ENCODE data around the gene ZNF705A. TPM values are rescaled to one million over a fixed set of nuclear protein-coding genes. Genes with fewer than 3 reads are reported as not detected.
"Not testable (repeated sequence)": the region's sequence is repeated elsewhere in the genome, so short reads cannot be mapped to it uniquely, and the experiment has no call there.

The ZNF705A gene
- total RNA-seq, 1 donor from 2014 or later: not detected

DNA sequence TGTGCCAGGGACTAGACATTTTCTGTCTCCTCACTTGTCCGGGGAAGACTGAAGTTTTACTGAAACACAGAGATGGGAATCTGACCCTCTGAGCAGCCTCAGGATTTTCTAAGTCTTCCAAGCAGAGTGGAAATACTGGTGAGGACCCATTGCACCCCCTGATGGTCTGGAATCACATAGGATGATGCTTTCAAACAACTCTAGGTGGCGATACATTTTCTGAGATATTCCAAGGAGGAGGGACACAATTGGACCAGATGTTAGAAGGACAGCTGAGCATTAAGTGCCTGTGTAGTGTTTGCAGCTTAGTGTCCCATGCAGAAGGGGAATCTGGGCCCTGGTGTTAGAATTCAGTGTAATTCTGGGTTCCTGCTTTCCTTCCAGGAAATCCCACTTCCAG lies 31.3 kb downstream of the ZNF705A start:
- not testable (repeated sequence) for H3K36me3 ChIP-seq (ENCODE audit: insufficient read depth, low read length); H3K27me3 Mint-ChIP-seq (ENCODE audit: low read depth, unreplicated experiment); H4K20me1 ChIP-seq (ENCODE audit: insufficient read depth, low read length); H3K9me3 ChIP-seq (ENCODE audit: insufficient read depth, low read depth, low read length); H3K4me2 ChIP-seq (ENCODE audit: low read length); H2AFZ ChIP-seq (ENCODE audit: low read depth, low read length); DNase-seq (ENCODE audit: low read depth); H3K4me1 ChIP-seq (ENCODE audit: insufficient read depth, low read length); H3K9me3 Mint-ChIP-seq (ENCODE audit: unreplicated experiment); FAIRE-seq; H3K27ac Mint-ChIP-seq (ENCODE audit: unreplicated experiment); H3K36me3 Mint-ChIP-seq (ENCODE audit: low read depth, unreplicated experiment); H3K27me3 ChIP-seq (ENCODE audit: insufficient read depth, low read length); H3K4me3 Mint-ChIP-seq (ENCODE audit: unreplicated experiment); H3K4me3 ChIP-seq (ENCODE audit: insufficient read depth, low read depth, low read length); H3K79me2 ChIP-seq (ENCODE audit: insufficient read depth, low read length); H3K9ac ChIP-seq (ENCODE audit: low read length); H3K4me1 Mint-ChIP-seq (ENCODE audit: low read depth, unreplicated experiment); H3K27ac ChIP-seq (ENCODE audit: low read depth, low read length)

DNA sequence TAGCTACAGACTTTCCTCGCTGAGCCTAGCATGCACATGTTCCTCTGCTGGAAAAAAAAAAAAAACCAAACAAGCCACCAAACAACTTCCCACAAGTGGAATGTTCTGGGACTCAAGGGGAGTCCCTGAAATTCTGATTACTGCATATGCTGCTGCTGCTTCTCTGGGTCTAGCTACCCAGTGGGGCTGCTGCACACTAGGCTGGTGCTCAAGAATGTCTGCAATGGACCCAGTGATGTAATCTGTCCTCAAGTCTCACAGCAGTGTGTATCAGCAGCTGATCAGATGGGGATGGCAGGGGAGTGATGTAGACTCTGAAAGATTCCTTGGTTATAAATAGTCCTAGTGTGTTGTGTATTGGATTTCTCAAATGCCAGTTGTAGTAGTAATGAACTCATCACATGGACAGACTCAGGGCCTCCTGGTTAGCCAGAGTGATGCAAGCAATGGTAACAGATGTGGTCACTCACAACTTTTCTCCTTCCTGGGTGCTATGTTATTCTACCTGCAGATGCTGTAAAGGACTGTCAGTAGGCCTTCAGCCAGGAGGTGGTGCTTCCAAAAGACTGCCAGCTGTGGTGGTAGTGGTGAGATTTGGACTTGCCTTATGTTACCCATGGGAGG lies 41.0 kb downstream of the ZNF705A start:
- not testable (repeated sequence) for H3K9me3 Mint-ChIP-seq (ENCODE audit: unreplicated experiment); H3K36me3 ChIP-seq (ENCODE audit: insufficient read depth, low read length); H2AFZ ChIP-seq (ENCODE audit: low read depth, low read length); H3K4me3 ChIP-seq (ENCODE audit: insufficient read depth, low read depth, low read length); H3K79me2 ChIP-seq (ENCODE audit: insufficient read depth, low read length); H4K20me1 ChIP-seq (ENCODE audit: insufficient read depth, low read length); H3K9me3 ChIP-seq (ENCODE audit: insufficient read depth, low read depth, low read length); H3K27me3 Mint-ChIP-seq (ENCODE audit: low read depth, unreplicated experiment); FAIRE-seq; H3K27me3 ChIP-seq (ENCODE audit: insufficient read depth, low read length); H3K27ac ChIP-seq (ENCODE audit: low read depth, low read length); H3K9ac ChIP-seq (ENCODE audit: low read length); H3K36me3 Mint-ChIP-seq (ENCODE audit: low read depth, unreplicated experiment); H3K4me1 ChIP-seq (ENCODE audit: insufficient read depth, low read length); H3K4me2 ChIP-seq (ENCODE audit: low read length)
- H3K27ac Mint-ChIP-seq (ENCODE audit: unreplicated experiment): peak overlapping the region; percentile 99
- peaks cover 11% of the 10 kb centered on the region for H3K4me1 Mint-ChIP-seq (ENCODE audit: low read depth, unreplicated experiment)
- H3K4me3 Mint-ChIP-seq (ENCODE audit: unreplicated experiment): peak overlapping the region; percentile 54
- DNase-seq (ENCODE audit: low read depth): peak; percentile 54

DNA sequence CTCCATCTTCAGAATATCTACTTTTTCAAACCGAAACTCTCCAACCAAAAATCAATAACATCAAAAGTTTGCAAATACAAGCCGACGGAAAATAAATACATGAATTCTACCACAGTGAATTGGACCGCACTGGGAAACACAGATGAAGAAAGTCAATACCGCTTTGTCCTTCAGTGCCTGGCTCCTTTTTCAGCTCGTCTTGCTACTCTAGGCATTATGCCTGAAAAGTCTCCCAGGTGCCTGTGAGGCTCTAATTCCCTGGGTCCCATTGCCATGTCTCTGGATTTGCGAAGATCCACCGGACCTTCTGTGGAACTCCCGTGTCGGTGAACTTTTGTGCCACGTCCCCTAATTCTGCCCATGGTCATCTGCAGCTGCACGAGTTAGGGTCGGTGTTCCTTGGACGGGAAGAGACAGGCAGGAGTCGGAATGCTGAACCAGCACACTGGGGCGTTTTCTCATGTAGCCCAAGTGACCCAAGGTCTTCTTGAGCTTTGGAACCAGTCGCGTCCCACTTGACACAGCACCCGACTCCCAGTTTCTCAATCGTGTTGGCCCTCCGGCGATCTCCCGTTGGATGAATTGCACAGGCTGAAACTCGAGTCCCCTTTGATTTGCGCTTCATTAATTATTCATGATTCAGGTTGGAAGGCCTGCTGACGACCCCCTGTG lies 62.0 kb downstream of the ZNF705A start:
- H3K4me1 Mint-ChIP-seq (ENCODE audit: low read depth, unreplicated experiment); H3K9ac ChIP-seq (ENCODE audit: low read length); H3K4me2 ChIP-seq (ENCODE audit: low read length); H3K27ac ChIP-seq (ENCODE audit: low read depth, low read length); H3K4me3 ChIP-seq (ENCODE audit: insufficient read depth, low read depth, low read length); H2AFZ ChIP-seq (ENCODE audit: low read depth, low read length); H3K27me3 ChIP-seq (ENCODE audit: insufficient read depth, low read length); H3K79me2 ChIP-seq (ENCODE audit: insufficient read depth, low read length); H3K36me3 ChIP-seq (ENCODE audit: insufficient read depth, low read length); DNase-seq (ENCODE audit: low read depth); FAIRE-seq; H3K27ac Mint-ChIP-seq (ENCODE audit: unreplicated experiment); H3K4me3 Mint-ChIP-seq (ENCODE audit: unreplicated experiment); H3K9me3 Mint-ChIP-seq (ENCODE audit: unreplicated experiment); H4K20me1 ChIP-seq (ENCODE audit: insufficient read depth, low read length); H3K36me3 Mint-ChIP-seq (ENCODE audit: low read depth, unreplicated experiment); H3K9me3 ChIP-seq (ENCODE audit: insufficient read depth, low read depth, low read length); H3K27me3 Mint-ChIP-seq (ENCODE audit: low read depth, unreplicated experiment); H3K4me1 ChIP-seq (ENCODE audit: insufficient read depth, low read length): not testable (repeated sequence)

DNA sequence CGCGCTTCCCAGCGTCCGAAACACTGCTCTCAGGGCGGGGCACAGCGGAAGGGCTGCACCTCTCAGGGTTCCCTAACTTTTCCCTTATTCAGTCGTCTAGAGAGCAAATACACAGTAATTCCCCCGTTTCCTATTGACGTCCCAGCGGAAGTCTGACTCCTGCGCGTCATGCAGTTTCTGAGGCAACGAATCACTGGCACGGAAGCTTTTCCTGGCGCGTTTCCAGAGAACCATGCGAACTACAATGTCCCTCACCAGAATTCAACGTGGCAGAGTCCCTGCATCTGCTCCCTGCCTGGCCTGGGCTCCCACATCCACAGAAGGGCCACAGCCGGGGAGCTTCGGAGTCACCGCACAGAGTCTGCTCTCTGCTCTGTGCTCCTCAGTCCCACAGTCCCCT lies 64.6 kb downstream of the ZNF705A start:
- H4K20me1 ChIP-seq (ENCODE audit: insufficient read depth, low read length); DNase-seq (ENCODE audit: low read depth); H2AFZ ChIP-seq (ENCODE audit: low read depth, low read length); H3K4me2 ChIP-seq (ENCODE audit: low read length); H3K27me3 Mint-ChIP-seq (ENCODE audit: low read depth, unreplicated experiment); H3K27ac Mint-ChIP-seq (ENCODE audit: unreplicated experiment); H3K36me3 Mint-ChIP-seq (ENCODE audit: low read depth, unreplicated experiment); FAIRE-seq; H3K36me3 ChIP-seq (ENCODE audit: insufficient read depth, low read length); H3K4me1 Mint-ChIP-seq (ENCODE audit: low read depth, unreplicated experiment); H3K27me3 ChIP-seq (ENCODE audit: insufficient read depth, low read length); H3K9me3 ChIP-seq (ENCODE audit: insufficient read depth, low read depth, low read length); H3K4me1 ChIP-seq (ENCODE audit: insufficient read depth, low read length); H3K27ac ChIP-seq (ENCODE audit: low read depth, low read length); H3K4me3 ChIP-seq (ENCODE audit: insufficient read depth, low read depth, low read length); H3K9ac ChIP-seq (ENCODE audit: low read length); H3K4me3 Mint-ChIP-seq (ENCODE audit: unreplicated experiment); H3K79me2 ChIP-seq (ENCODE audit: insufficient read depth, low read length): not testable (repeated sequence)
- H3K9me3 Mint-ChIP-seq (ENCODE audit: unreplicated experiment): peaks cover 12% of the 10 kb centered on the region

DNA sequence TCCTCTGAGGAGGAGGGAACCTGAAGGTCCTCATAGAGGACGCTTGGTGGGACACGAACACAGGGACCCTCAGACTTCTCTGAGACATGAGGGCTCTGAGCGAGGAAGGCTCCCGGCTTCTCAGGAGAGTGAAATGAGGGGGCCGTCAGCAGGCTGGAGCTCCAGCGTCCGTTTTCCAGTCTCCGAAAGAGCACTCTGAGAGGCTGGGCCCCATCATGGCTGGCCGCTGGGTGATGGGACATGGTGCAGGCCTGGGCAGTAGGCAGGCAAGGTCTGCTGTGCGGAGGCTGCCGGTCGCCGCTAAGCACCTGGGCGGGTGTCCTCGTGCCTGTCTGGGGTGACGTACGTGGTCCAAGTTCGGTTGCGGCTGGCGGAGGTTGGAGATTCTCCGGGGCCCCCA lies 65.0 kb downstream of the ZNF705A start:
- not testable (repeated sequence) for FAIRE-seq; H2AFZ ChIP-seq (ENCODE audit: low read depth, low read length)

DNA sequence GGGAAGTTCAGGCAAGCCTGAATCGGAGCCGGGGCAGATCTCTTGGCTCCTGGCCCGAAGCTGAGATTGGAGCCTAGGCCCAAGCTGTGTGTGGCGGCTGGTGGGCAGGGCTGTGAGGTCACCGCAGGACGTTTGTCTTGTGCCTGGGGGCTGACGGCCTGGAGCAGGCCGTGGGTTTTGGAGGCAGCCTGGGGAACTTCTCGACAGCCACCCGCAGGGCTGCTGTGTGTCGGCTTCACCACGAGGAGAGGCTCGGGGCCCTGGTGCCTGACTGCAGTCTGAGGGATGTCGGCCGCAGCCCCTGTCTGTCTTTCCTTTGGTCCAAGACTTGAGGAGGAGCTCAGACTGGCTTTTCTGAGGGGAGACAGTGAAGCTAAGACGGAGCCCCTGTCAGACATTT lies 65.5 kb downstream of the ZNF705A start:
- not testable (repeated sequence) for H3K36me3 ChIP-seq (ENCODE audit: insufficient read depth, low read length); H3K4me3 Mint-ChIP-seq (ENCODE audit: unreplicated experiment); H3K27me3 Mint-ChIP-seq (ENCODE audit: low read depth, unreplicated experiment); H3K4me2 ChIP-seq (ENCODE audit: low read length); H3K27me3 ChIP-seq (ENCODE audit: insufficient read depth, low read length); H2AFZ ChIP-seq (ENCODE audit: low read depth, low read length); H3K4me1 ChIP-seq (ENCODE audit: insufficient read depth, low read length); H3K79me2 ChIP-seq (ENCODE audit: insufficient read depth, low read length); H3K36me3 Mint-ChIP-seq (ENCODE audit: low read depth, unreplicated experiment); H3K27ac ChIP-seq (ENCODE audit: low read depth, low read length); H3K27ac Mint-ChIP-seq (ENCODE audit: unreplicated experiment); H3K9ac ChIP-seq (ENCODE audit: low read length); H3K9me3 ChIP-seq (ENCODE audit: insufficient read depth, low read depth, low read length); H3K4me1 Mint-ChIP-seq (ENCODE audit: low read depth, unreplicated experiment); DNase-seq (ENCODE audit: low read depth); H4K20me1 ChIP-seq (ENCODE audit: insufficient read depth, low read length); FAIRE-seq; H3K4me3 ChIP-seq (ENCODE audit: insufficient read depth, low read depth, low read length)
- H3K9me3 Mint-ChIP-seq (ENCODE audit: unreplicated experiment): peaks cover 12% of the 10 kb centered on the region

More for the DNA sequence above, 65.0 kb downstream of the ZNF705A start:
- not testable (repeated sequence) for H3K9me3 ChIP-seq (ENCODE audit: insufficient read depth, low read depth, low read length); H3K36me3 ChIP-seq (ENCODE audit: insufficient read depth, low read length); H3K36me3 Mint-ChIP-seq (ENCODE audit: low read depth, unreplicated experiment); H3K79me2 ChIP-seq (ENCODE audit: insufficient read depth, low read length); H3K27me3 ChIP-seq (ENCODE audit: insufficient read depth, low read length); H4K20me1 ChIP-seq (ENCODE audit: insufficient read depth, low read length); H3K27ac ChIP-seq (ENCODE audit: low read depth, low read length); H3K4me1 Mint-ChIP-seq (ENCODE audit: low read depth, unreplicated experiment); H3K27me3 Mint-ChIP-seq (ENCODE audit: low read depth, unreplicated experiment); H3K4me3 Mint-ChIP-seq (ENCODE audit: unreplicated experiment); H3K27ac Mint-ChIP-seq (ENCODE audit: unreplicated experiment); H3K4me3 ChIP-seq (ENCODE audit: insufficient read depth, low read depth, low read length); H3K4me2 ChIP-seq (ENCODE audit: low read length); H3K9ac ChIP-seq (ENCODE audit: low read length); H3K4me1 ChIP-seq (ENCODE audit: insufficient read depth, low read length); DNase-seq (ENCODE audit: low read depth)
- H3K9me3 Mint-ChIP-seq (ENCODE audit: unreplicated experiment): peaks cover 12% of the 10 kb centered on the region

Measured in astrocyte (in vitro differentiated cells and primary cell).